Rectal smooth muscle tissue (tissue), 1 donor: ENCODE measurements around the gene P4HA2.
"Not testable (repeated sequence)": the region's sequence is repeated elsewhere in the genome, so short reads cannot be mapped to it uniquely, and the experiment has no call there.

Experiments used
- H3K27ac ChIP-seq: one replicate; pipeline ENCODE4 v1.7.0; 2013; ENCODE audit warnings: low read depth, low read length, inconsistent platforms
- H3K27me3 ChIP-seq: one replicate; pipeline ENCODE4 v1.7.0; 2013; ENCODE audit warnings: low read length; ENCODE audit not compliant: control insufficient read depth, insufficient read depth
- H3K36me3 ChIP-seq: one replicate; pipeline ENCODE4 v1.7.0; 2013; ENCODE audit warnings: low read length; ENCODE audit not compliant: control insufficient read depth, insufficient read depth
- H3K4me1 ChIP-seq: one replicate; pipeline ENCODE4 v1.7.0; 2013; ENCODE audit warnings: low read length; ENCODE audit not compliant: control insufficient read depth, insufficient read depth
- H3K4me3 ChIP-seq: one replicate; pipeline ENCODE4 v1.7.0; 2013; ENCODE audit warnings: low read length
- H3K9ac ChIP-seq: one replicate; pipeline ENCODE4 v1.7.0; 2013; ENCODE audit warnings: low read length

The P4HA2 gene

GRCh38 chr5:132161574-132162326, 65.9 kb downstream of the P4HA2 start:
- H3K27me3 ChIP-seq, H3K4me3 ChIP-seq, H3K9ac ChIP-seq, H3K27ac ChIP-seq, H3K4me1 ChIP-seq, H3K36me3 ChIP-seq: not testable (repeated sequence)

DNA sequence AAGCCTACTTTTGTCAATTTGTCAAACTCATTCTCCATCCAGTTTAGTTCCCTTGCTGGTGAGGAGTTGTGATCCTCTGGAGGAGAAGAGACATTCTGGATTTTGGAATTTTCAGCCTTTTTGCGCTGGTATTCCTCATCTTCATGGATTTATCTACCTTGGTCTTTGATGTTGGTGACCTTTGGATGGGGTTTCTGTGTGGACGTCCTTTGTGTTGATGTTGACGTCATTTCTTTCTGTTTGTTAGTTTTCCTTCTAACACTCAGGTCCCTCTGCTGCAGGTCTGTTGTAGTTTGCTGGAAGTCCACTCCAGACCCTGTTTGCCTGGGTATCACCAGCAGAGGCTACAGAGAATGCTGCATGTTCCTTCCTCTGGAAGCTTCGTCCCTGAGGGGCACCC, 71.2 kb downstream of the P4HA2 start:
- Histone ChIP-seq H3K36me3 (no peaks in the 10 kb centered on the region), H3K4me3 (no peak overlapping the region), H3K27me3 (no peaks in the 10 kb centered on the region), H3K27ac (no peak overlapping the region), H3K9ac (no peak overlapping the region), H3K4me1 (no peaks in the 10 kb centered on the region)

DNA sequence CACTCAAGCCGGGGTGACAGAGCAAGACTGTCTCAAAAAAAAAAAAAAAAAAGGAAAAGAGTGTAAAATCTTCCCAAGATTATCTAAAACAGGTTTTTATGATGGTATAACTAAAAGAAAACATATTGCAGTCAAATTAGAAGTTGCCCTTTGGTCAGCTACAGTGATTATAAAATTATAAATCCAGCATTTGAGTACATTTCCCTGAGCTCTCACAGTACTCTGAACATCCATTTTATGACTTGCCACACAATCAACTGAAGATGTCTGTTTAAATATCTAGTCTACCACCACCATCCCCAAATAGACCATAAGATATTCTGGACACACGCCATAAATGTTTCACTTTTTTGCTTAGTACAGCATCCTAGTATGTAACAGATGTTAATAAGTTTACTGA, 77.1 kb downstream of the P4HA2 start:
- Histone ChIP-seq H3K27me3 (no peaks in the 10 kb centered on the region), H3K36me3 (no peaks in the 10 kb centered on the region), H3K4me3 (no peak overlapping the region), H3K9ac (no peak overlapping the region), H3K4me1 (no peaks in the 10 kb centered on the region), H3K27ac (no peak overlapping the region)

DNA sequence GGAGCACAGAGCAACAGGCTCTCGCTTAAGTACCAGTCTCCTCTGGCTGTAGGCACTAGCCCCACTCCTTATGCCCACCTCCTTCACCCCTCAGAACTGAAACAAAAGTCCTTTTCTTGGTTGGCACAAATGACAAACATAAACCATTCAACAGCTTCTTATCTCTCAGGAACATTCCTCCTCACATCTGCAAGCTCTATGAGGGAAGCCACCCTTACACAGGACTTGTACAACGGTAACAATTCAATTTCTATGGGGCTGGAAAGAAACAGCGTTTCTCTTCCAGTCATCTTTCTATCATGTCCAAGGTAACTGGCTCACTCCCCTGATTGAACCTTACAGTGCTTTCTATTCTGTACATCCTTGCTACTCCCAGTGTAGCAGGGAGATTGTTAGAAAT, 80.0 kb downstream of the P4HA2 start:
- no peaks in the 10 kb centered on the region for H3K27me3 ChIP-seq
- no peaks in the 10 kb centered on the region for H3K4me1 ChIP-seq
- H3K4me3 ChIP-seq = no peak overlapping the region
- H3K27ac ChIP-seq = no peak overlapping the region
- no peaks in the 10 kb centered on the region for H3K36me3 ChIP-seq
- no peak overlapping the region for H3K9ac ChIP-seq

DNA sequence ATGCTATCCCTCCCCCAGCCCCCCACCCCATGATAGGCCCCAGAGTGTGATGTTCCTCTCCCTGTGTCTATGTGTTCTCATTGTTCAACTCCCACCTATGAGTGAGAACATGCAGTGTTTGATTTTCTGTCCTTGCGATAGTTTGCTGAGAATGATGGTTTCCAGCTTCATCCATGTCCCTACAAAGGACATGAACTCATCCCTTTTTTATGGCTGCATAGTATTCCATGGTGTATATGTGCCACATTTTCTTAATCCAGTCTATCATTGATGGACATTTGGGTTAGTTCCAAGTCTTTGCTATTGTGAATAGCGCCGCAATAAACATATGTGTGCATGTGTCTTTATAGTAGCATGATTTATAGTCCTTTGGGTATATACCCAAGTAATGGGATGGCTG, 82.3 kb downstream of the P4HA2 start:
- not testable (repeated sequence) for H3K27me3 ChIP-seq, H3K4me1 ChIP-seq, H3K9ac ChIP-seq, H3K4me3 ChIP-seq, H3K36me3 ChIP-seq, H3K27ac ChIP-seq

DNA sequence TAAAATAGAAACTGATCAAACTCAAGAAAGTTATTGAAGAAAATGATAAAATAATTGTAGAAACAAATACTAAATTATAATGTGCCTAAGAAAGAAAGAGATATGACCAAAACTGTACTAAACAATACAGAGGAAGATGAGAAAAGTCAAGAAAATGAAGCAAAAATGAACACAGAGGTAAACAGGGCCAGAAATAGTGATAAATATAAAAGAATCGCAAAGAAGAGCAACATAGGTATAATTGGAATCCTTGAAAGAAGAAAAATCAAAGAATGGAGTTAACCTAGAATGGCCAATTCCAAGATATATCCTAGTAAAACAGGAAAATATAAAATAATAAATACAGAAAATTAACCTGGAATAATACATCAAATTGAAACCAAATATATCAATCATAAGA, 84.5 kb downstream of the P4HA2 start:
- no peaks in the 10 kb centered on the region for H3K36me3 ChIP-seq
- H3K9ac ChIP-seq = no peak overlapping the region
- H3K27ac ChIP-seq = no peak overlapping the region
- H3K4me1 ChIP-seq = no peaks in the 10 kb centered on the region
- no peaks in the 10 kb centered on the region for H3K27me3 ChIP-seq
- H3K4me3 ChIP-seq = no peak overlapping the region

GRCh38 chr5:132142459-132142858, 85.2 kb downstream of the P4HA2 start:
- Histone ChIP-seq H3K27ac (no peak overlapping the region), H3K4me1 (no peaks in the 10 kb centered on the region), H3K4me3 (no peak overlapping the region), H3K36me3 (no peaks in the 10 kb centered on the region), H3K27me3 (no peaks in the 10 kb centered on the region), H3K9ac (no peak overlapping the region)
